H9 (cell line): ENCODE data around the gene YTHDC2. TPM values are rescaled to one million over a fixed set of nuclear protein-coding genes. Genes with fewer than 3 reads are reported as not detected.
A peak's percentile ranks its signal among the peaks of the same experiment; 100 is the strongest.

Source experiments
- DNase-seq: peaks from one replicate; pipeline ENCODE4 v3.0.0-alpha.2; 2017
- H2AFZ ChIP-seq: one replicate; pipeline ENCODE4 v1.6.1; 2013; ENCODE audit warnings: mild to moderate bottlenecking, low read length, control low read depth, moderate library complexity
- H2AK5ac ChIP-seq: 2 replicates; pipeline ENCODE4 v1.6.1; 2013; ENCODE audit warnings: low read length, control low read depth, mixed read lengths; ENCODE audit not compliant: insufficient read length
- H2BK120ac ChIP-seq: one replicate; pipeline ENCODE4 v1.6.1; 2013; ENCODE audit warnings: low read depth, mild to moderate bottlenecking, low read length, control low read depth, inconsistent platforms; ENCODE audit not compliant: poor library complexity, severe bottlenecking
- H2BK12ac ChIP-seq: 2 replicates; pipeline ENCODE4 v1.6.1; 2013; ENCODE audit warnings: low read length, control low read depth, mixed read lengths, low read depth; ENCODE audit not compliant: insufficient read length
- H2BK15ac ChIP-seq: 2 replicates; pipeline ENCODE4 v1.6.1; 2013; ENCODE audit warnings: low read depth, low read length, control low read depth
- H2BK20ac ChIP-seq: one replicate; pipeline ENCODE4 v1.6.1; 2013; ENCODE audit warnings: low read depth, mild to moderate bottlenecking, low read length, control low read depth, inconsistent platforms; ENCODE audit not compliant: poor library complexity, severe bottlenecking
- H2BK5ac ChIP-seq: 2 replicates; pipeline ENCODE4 v1.6.1; 2013; ENCODE audit warnings: low read length, control low read depth, mixed read lengths; ENCODE audit not compliant: insufficient read length
- H3K14ac ChIP-seq: 2 replicates; pipeline ENCODE4 v1.6.1; 2013; ENCODE audit warnings: low read length, control low read depth; ENCODE audit not compliant: insufficient read depth
- H3K18ac ChIP-seq: 2 replicates; pipeline ENCODE4 v1.6.1; 2013; ENCODE audit warnings: low read depth, mild to moderate bottlenecking, mixed read lengths, low read length, control low read depth; ENCODE audit not compliant: insufficient read length
- H3K23ac ChIP-seq: 2 replicates; pipeline ENCODE4 v1.6.1; 2013; ENCODE audit warnings: low read length, control low read depth, mixed read lengths, low read depth; ENCODE audit not compliant: insufficient read length
- H3K23me2 ChIP-seq: 2 replicates; pipeline ENCODE4 v1.6.1; 2013; ENCODE audit warnings: low read depth, mild to moderate bottlenecking, mixed read lengths, low read length, control low read depth; ENCODE audit not compliant: insufficient read length, poor library complexity, severe bottlenecking
- H3K27ac ChIP-seq: 2 replicates; pipeline ENCODE4 v1.5.1; 2013; ENCODE audit warnings: low read length, control low read depth, mixed read lengths, low read depth; ENCODE audit not compliant: insufficient read length
- H3K27me3 ChIP-seq: 2 replicates; pipeline ENCODE4 v1.6.1; 2013; ENCODE audit warnings: low read length, control low read depth, inconsistent platforms; ENCODE audit not compliant: insufficient read depth
- H3K4ac ChIP-seq: 2 replicates; pipeline ENCODE4 v1.6.1; 2013; ENCODE audit warnings: low read depth, mild to moderate bottlenecking, control low read depth, inconsistent platforms, low read length, moderate library complexity
- H3K4me1 ChIP-seq: 2 replicates; pipeline ENCODE4 v1.6.1; 2013; ENCODE audit warnings: low read length, control low read depth, inconsistent platforms; ENCODE audit not compliant: insufficient read depth
- H3K4me2 ChIP-seq: 2 replicates; pipeline ENCODE4 v1.6.1; 2013; ENCODE audit warnings: low read length, control low read depth, mixed read lengths; ENCODE audit not compliant: insufficient read length, insufficient read depth
- H3K56ac ChIP-seq: 2 replicates; pipeline ENCODE4 v1.6.1; 2013; ENCODE audit warnings: low read depth, mild to moderate bottlenecking, mixed read lengths, low read length, control low read depth; ENCODE audit not compliant: insufficient read length
- H3K79me1 ChIP-seq: 2 replicates; pipeline ENCODE4 v1.6.1; 2013; ENCODE audit warnings: low read depth, mild to moderate bottlenecking, moderate library complexity, low read length, control low read depth, inconsistent platforms; ENCODE audit not compliant: insufficient read depth, poor library complexity, severe bottlenecking
- H3K79me2 ChIP-seq: 2 replicates; pipeline ENCODE4 v1.6.1; 2013; ENCODE audit warnings: low read length, control low read depth, inconsistent platforms; ENCODE audit not compliant: insufficient read depth
- H3K9ac ChIP-seq: 2 replicates; pipeline ENCODE4 v1.6.1; 2013; ENCODE audit warnings: low read length, control low read depth, mixed read lengths; ENCODE audit not compliant: insufficient read length; ENCODE audit errors: extremely low read depth
- H3K9me3 ChIP-seq: one replicate; pipeline ENCODE4 v1.6.1; 2013; ENCODE audit warnings: low read depth, low read length, inconsistent platforms; ENCODE audit not compliant: control insufficient read depth
- H3T11ph ChIP-seq: one replicate; pipeline ENCODE4 v1.6.1; 2013; ENCODE audit warnings: mild to moderate bottlenecking, low read length, control low read depth, inconsistent platforms
- H4K20me1 ChIP-seq: one replicate; pipeline ENCODE4 v1.6.1; 2013; ENCODE audit not compliant: control insufficient read depth, insufficient read length, insufficient read depth
- H4K5ac ChIP-seq: 2 replicates; pipeline ENCODE4 v1.6.1; 2013; ENCODE audit warnings: low read depth, mild to moderate bottlenecking, mixed read lengths, low read length, control low read depth; ENCODE audit not compliant: insufficient read length
- H4K8ac ChIP-seq: replicated peaks from 2 replicates; pipeline ENCODE4 v1.6.1; 2013; ENCODE audit warnings: low read length, control low read depth, mixed read lengths, low read depth; ENCODE audit not compliant: insufficient read length
- H4K91ac ChIP-seq: 2 replicates; pipeline ENCODE4 v1.6.1; 2013; ENCODE audit warnings: low read depth, mild to moderate bottlenecking, moderate library complexity, mixed read lengths, low read length, control low read depth; ENCODE audit not compliant: insufficient read length
- H3K27ac Mint-ChIP-seq, 3 experiments: 2 replicates in 2 of 3; 3 replicates in 1 of 3; pipeline ENCODE4 v1.8.0; 2020 to 2021; ENCODE audit warnings: mixed read lengths in 3 of 3, mild to moderate bottlenecking in 1 of 3, moderate library complexity in 1 of 3
- H3K27me3 Mint-ChIP-seq: 2 replicates; pipeline ENCODE4 v1.8.0; 2021; ENCODE audit warnings: low read depth, mild to moderate bottlenecking, moderate library complexity, mixed read lengths
- H3K36me3 Mint-ChIP-seq, 3 experiments: 2 replicates in 2 of 3; 3 replicates in 1 of 3; pipeline ENCODE4 v1.8.0; 2020 to 2021; ENCODE audit warnings: low read depth in 3 of 3, mixed read lengths in 3 of 3; ENCODE audit not compliant: insufficient read depth in 1 of 3
- H3K4me1 Mint-ChIP-seq, 2 experiments: 2 replicates each; pipeline ENCODE4 v1.8.0; 2020; ENCODE audit warnings: mixed read lengths in 2 of 2
- H3K4me3 Mint-ChIP-seq, 2 experiments: 2 replicates in 1 of 2; 3 replicates in 1 of 2; pipeline ENCODE4 v1.8.0; 2020 to 2021; ENCODE audit warnings: mild to moderate bottlenecking in 2 of 2, mixed read lengths in 2 of 2, moderate library complexity in 1 of 2
- H3K9me3 Mint-ChIP-seq, 2 experiments: 2 replicates in 1 of 2; 3 replicates in 1 of 2; pipeline ENCODE4 v1.8.0; 2020; ENCODE audit warnings: mild to moderate bottlenecking in 2 of 2, mixed read lengths in 2 of 2, moderate library complexity in 1 of 2
- CTCF ChIP-seq: fragments of 200-600 bp; sonication (generic); conservative IDR thresholded peaks from 3 replicates; pipeline ENCODE4 v1.8.0; 2021; ENCODE audit warnings: antibody characterized with exemption, mild to moderate bottlenecking
- WGBS: extraction: QIAGEN DNeasy Blood & Tissue Kit; methylation state at CpG from one replicate; pipeline ENCODE4 v1.1.7; 2013; ENCODE audit warnings: missing lambda C conversion rate, low lambda C conversion rate, mixed read lengths; ENCODE audit not compliant: insufficient read length; ENCODE audit errors: extremely low coverage; 5-methylcytosine and 5-hydroxymethylcytosine counted together
- total RNA-seq: library from RNA; stranded (reverse); gene quantifications from 2 replicates; pipeline ENCODE4 v1.2.1, GENCODE V29; 2021

Gene YTHDC2
- total RNA-seq, 1 experiment from 2014 or later: 22.5 TPM

GRCh38 chr5:113474100-113474728 lies 39.3 kb upstream of the YTHDC2 start:
- H2AFZ ChIP-seq: no peak overlapping the region
- H3K27ac ChIP-seq: no peak overlapping the region
- H3K79me1 ChIP-seq: no peaks in the 10 kb centered on the region
- H3K4me1 ChIP-seq: no peaks in the 10 kb centered on the region
- H2BK12ac ChIP-seq: no peak overlapping the region
- H2AK5ac ChIP-seq: no peak overlapping the region
- H3K23me2 ChIP-seq: no peaks in the 10 kb centered on the region
- H3K9me3 ChIP-seq: no peaks in the 10 kb centered on the region
- H3K27me3 Mint-ChIP-seq: no peaks in the 10 kb centered on the region
- H3K18ac ChIP-seq: no peak overlapping the region
- no peak overlapping the region for H2BK5ac ChIP-seq
- H4K8ac ChIP-seq: no peak overlapping the region
- no peak for DNase-seq
- no peak overlapping the region for H3K14ac ChIP-seq
- H2BK120ac ChIP-seq: no peak overlapping the region
- H3K4ac ChIP-seq: no peak overlapping the region
- H3T11ph ChIP-seq: no peak overlapping the region
- peaks cover 13 to 15% of the 10 kb centered on the region in 2 experiments; a peak in 3 of 4 replicates for H3K4me1 Mint-ChIP-seq
- no peak overlapping the region for H3K23ac ChIP-seq
- H3K4me3 Mint-ChIP-seq: no peak overlapping the region
- H4K20me1 ChIP-seq: no peaks in the 10 kb centered on the region
- no peak overlapping the region for H3K9ac ChIP-seq
- H3K9me3 Mint-ChIP-seq: peaks cover 24 to 27% of the 10 kb centered on the region in 2 experiments
- peak overlapping the region in 2 of 3 experiments; percentile 17 to 19; a peak in 2 of 7 replicates for H3K27ac Mint-ChIP-seq
- H3K4me2 ChIP-seq: no peak overlapping the region
- TF ChIP-seq CTCF: no peak
- peaks cover 11 to 22% (median 17%) of the 10 kb centered on the region in 3 experiments for H3K36me3 Mint-ChIP-seq
- H2BK20ac ChIP-seq: no peak overlapping the region
- no peak overlapping the region for H4K91ac ChIP-seq
- H3K56ac ChIP-seq: no peak overlapping the region
- no peak overlapping the region for H4K5ac ChIP-seq
- H2BK15ac ChIP-seq: no peak overlapping the region
- no CpG with 5 or more reads among the region's 5 CpGs for WGBS
- H3K27me3 ChIP-seq: no peaks in the 10 kb centered on the region
- H3K79me2 ChIP-seq: no peaks in the 10 kb centered on the region
